Gastrocnemius medialis (tissue), 4 donors: ENCODE data around the gene ATP10A. TPM values are rescaled to one million over a fixed set of nuclear protein-coding genes. Genes with fewer than 3 reads are reported as not detected.

Experiments used
- ATAC-seq, 2 donors: fragments of 150-250 bp; one replicate each; pipeline ENCODE4 v1.9.1; 2016
- DNase-seq, 2 donors: peaks; one replicate each; pipeline ENCODE4 v3.0.0-alpha.2; 2019
- H3K27ac ChIP-seq, 4 donors: fragments of 200-600 bp; sonication (generic); 1 replicate in 1 of 4; 2 replicates in 3 of 4; pipeline ENCODE4 v1.5.1; 2016 to 2018; ENCODE audit warnings: mild to moderate bottlenecking in 2 of 4, moderate library complexity in 1 of 4
- H3K27me3 ChIP-seq, 3 donors: fragments of 200-600 bp; sonication (generic) in 2 of 3; 1 replicate in 1 of 3; 2 replicates in 2 of 3; pipeline versions ENCODE4 v1.5.1 to v1.6.0; 2016 to 2019; ENCODE audit warnings: mild to moderate bottlenecking in 1 of 3, moderate library complexity in 1 of 3
- H3K36me3 ChIP-seq, 2 donors: fragments of 200-600 bp; sonication (generic) in 1 of 2; one replicate each; pipeline ENCODE4 v1.5.1; 2017 to 2018
- H3K4me1 ChIP-seq, 2 donors: fragments of 200-600 bp; sonication (generic) in 1 of 2; one replicate each; pipeline ENCODE4 v1.5.1; 2016 to 2017; ENCODE audit warnings: mild to moderate bottlenecking in 2 of 2
- H3K4me3 ChIP-seq, 4 donors: fragments of 200-600 bp; sonication (generic) in 3 of 4; 1 replicate in 1 of 4; 2 replicates in 3 of 4; pipeline ENCODE4 v1.5.1; 2016 to 2019; ENCODE audit warnings: mild to moderate bottlenecking in 2 of 4
- H3K9me3 ChIP-seq, 3 donors: fragments of 200-600 bp; sonication (generic) in 2 of 3; 1 replicate in 1 of 3; 2 replicates in 2 of 3; pipeline ENCODE4 v1.5.1; 2016 to 2019
- POLR2A ChIP-seq, 2 donors: fragments of 450-650 bp; IDR thresholded peaks; one replicate each; pipeline ENCODE4 v1.6.1; 2017; ENCODE audit warnings: antibody characterized with exemption in 2 of 2, mild to moderate bottlenecking in 2 of 2, moderate library complexity in 2 of 2
- in situ Hi-C, 4 donors: fragments of 200-750 bp; cut with MboI; loops; one replicate each; pipeline versions ENCODE4 v1.15.0 to v1.8.0; 2017; ENCODE audit warnings: low sequenced_read_pairs in 4 of 4
- intact Hi-C: fragments of 100-400 bp; cut with DNase I; formaldehyde crosslinking; loops from one replicate; pipeline ENCODE4 v1.15.1; 2023; ENCODE audit warnings: low total_unique reads
- total RNA-seq, 4 donors: library from RNA; depleted of rRNA; stranded (reverse); fragments of >200 nt; gene quantifications; one replicate each; pipeline versions ENCODE4 v1.1.0 to v1.2.3, GENCODE V29; 2016
- TF ChIP-seq, protein P1 (sequence below), 5 experiments: fragments of 450-650 bp in 3 of 5; fragments of 200-600 bp in 2 of 5; sonication (generic) in 2 of 5; IDR thresholded peaks in 4 of 5; conservative IDR thresholded peaks in 1 of 5; 1 replicate in 4 of 5; 2 replicates in 1 of 5; pipeline ENCODE4 v1.5.1; 2016 to 2019; ENCODE audit warnings: antibody characterized with exemption in 5 of 5, mild to moderate bottlenecking in 3 of 5, moderate library complexity in 3 of 5

The ATP10A gene
- total RNA-seq, 4 donors from 2014 or later = 0.36 to 0.56 (median 0.47) TPM

DNA sequence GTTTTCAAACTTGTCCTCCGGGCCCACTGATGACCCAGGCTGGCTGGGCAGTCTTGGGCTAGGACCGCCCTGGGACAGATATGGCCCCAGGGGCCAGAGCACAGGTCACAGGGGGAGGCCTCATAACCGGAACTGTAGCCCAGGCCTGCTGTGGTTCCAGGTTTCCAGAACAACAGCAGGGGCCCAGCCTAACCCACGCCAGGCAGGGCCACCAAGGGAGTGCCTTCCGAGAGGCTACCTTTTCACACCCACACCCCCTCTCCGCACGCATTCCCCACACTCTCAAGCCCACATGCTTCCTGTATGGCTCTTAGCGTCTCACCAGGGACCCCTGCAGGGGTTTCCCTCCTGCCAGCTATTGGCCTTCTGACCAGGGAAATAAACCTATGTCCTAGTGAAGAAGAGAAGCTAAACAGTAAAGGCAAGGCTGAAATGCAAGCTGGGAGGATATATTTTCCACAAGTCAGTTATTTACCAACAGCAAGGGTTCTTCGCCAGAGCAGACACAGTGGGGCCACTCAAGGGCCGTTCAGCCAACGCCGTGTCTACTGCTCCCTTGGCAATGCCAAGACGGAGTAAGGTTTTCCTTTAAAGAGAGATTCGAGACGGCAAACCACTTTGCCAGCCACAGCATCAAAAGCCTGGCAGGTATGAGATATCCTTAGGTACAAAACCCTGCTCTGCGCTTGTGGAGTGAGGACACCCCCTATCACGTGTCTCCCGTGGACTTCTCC, 135.1 kb downstream of the ATP10A start:
- Histone ChIP-seq H3K27ac (no peak overlapping the region), H3K27me3 (no peaks in the 10 kb centered on the region), H3K4me3 (no peak overlapping the region), H3K36me3 (no peaks in the 10 kb centered on the region), H3K4me1 (no peaks in the 10 kb centered on the region), H3K9me3 (no peaks in the 10 kb centered on the region)
- intact Hi-C loops = no loop called here
- ATAC-seq (no peak), DNase-seq (no peak)
- TF ChIP-seq, protein P1, sequence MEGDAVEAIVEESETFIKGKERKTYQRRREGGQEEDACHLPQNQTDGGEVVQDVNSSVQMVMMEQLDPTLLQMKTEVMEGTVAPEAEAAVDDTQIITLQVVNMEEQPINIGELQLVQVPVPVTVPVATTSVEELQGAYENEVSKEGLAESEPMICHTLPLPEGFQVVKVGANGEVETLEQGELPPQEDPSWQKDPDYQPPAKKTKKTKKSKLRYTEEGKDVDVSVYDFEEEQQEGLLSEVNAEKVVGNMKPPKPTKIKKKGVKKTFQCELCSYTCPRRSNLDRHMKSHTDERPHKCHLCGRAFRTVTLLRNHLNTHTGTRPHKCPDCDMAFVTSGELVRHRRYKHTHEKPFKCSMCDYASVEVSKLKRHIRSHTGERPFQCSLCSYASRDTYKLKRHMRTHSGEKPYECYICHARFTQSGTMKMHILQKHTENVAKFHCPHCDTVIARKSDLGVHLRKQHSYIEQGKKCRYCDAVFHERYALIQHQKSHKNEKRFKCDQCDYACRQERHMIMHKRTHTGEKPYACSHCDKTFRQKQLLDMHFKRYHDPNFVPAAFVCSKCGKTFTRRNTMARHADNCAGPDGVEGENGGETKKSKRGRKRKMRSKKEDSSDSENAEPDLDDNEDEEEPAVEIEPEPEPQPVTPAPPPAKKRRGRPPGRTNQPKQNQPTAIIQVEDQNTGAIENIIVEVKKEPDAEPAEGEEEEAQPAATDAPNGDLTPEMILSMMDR (IDR thresholded peaks at IDR 0.05 in 4 of 5, conservative IDR thresholded peaks at IDR 0.05 in 1 of 5) = no peak
- no peak for TF ChIP-seq POLR2A (IDR thresholded peaks at IDR 0.05)
- in situ Hi-C loops = no loop called here

DNA sequence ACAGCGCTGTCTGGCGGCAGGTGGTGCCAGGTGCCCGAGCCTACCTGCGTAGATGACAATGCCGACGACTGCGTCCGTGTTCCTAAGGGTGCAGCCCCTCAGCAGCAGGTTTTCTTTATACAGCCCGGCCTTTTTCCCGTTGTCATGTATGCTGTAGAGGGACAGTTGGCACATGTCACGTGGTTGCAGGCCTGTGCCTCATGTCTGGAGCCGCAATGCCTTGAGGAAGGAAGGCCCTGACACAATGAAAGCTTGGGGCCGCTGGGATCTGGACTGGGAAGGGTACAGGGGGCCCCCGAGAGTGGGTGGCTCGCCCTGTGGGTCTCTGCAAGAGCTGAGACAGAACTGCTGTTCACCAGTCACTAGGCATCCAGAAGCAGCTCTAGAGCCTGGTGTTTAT, 136.0 kb downstream of the ATP10A start:
- intact Hi-C loops = no loop called here
- no peak overlapping the region for H3K4me3 ChIP-seq
- H3K9me3 ChIP-seq = no peaks in the 10 kb centered on the region
- H3K4me1 ChIP-seq = no peaks in the 10 kb centered on the region
- no peaks in the 10 kb centered on the region for H3K36me3 ChIP-seq
- no peak for DNase-seq
- TF ChIP-seq POLR2A (IDR thresholded peaks at IDR 0.05) = no peak
- TF ChIP-seq, protein P1 (IDR thresholded peaks at IDR 0.05 in 4 of 5, conservative IDR thresholded peaks at IDR 0.05 in 1 of 5) = no peak
- no peak overlapping the region for H3K27ac ChIP-seq
- no peak for ATAC-seq
- in situ Hi-C loops = no loop called here
- H3K27me3 ChIP-seq = no peaks in the 10 kb centered on the region

DNA sequence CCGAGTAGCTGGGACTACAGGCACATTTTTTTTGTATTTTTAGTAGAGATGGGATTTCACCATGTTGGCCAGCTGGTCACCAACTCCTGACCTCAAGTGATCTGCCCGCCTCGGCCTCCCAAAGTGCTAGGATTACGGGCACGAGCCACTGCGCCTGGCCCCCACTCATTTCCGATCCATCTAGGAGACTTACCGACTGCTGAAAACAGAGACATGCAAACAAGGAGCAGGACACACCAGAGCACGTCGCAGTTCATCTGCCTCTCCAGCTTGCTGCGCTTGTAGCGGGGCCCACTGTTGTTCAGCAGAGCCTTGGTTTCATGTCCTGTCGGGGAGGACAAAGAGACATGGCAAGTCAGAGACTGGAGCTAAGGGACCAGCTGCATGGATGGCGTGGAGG, 137.4 kb downstream of the ATP10A start:
- no peaks in the 10 kb centered on the region for H3K9me3 ChIP-seq
- H3K4me1 ChIP-seq = no peaks in the 10 kb centered on the region
- H3K27me3 ChIP-seq = no peaks in the 10 kb centered on the region
- H3K36me3 ChIP-seq = no peaks in the 10 kb centered on the region
- no peak for ATAC-seq
- H3K27ac ChIP-seq = no peak overlapping the region
- no peak for DNase-seq
- intact Hi-C loops (no loop called here), in situ Hi-C loops (no loop called here)
- H3K4me3 ChIP-seq = no peak overlapping the region
- TF ChIP-seq POLR2A (IDR thresholded peaks at IDR 0.05) = no peak
- TF ChIP-seq, protein P1 (IDR thresholded peaks at IDR 0.05 in 4 of 5, conservative IDR thresholded peaks at IDR 0.05 in 1 of 5) = no peak

DNA sequence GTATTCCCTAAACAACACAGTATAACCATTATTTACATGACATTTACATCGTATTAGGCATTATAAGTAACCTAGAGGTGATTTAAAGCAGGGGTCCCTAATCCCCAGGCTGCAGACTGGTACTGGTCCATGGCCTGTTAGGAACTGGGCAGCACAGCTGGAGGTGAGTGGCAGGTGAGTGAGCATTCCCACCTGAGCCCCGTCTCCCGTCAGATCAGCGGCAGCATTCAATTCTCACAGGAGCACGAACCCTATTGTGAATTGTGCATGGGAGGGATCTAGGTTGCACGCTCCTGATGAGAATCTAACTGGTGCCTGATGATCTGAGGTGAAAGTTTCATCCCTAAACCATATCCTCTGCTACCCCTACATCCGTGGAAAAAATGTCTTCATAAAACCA, 138.2 kb downstream of the ATP10A start:
- TF ChIP-seq POLR2A (IDR thresholded peaks at IDR 0.05) = no peak
- Histone ChIP-seq H3K4me1 (no peaks in the 10 kb centered on the region), H3K27me3 (no peaks in the 10 kb centered on the region), H3K36me3 (no peaks in the 10 kb centered on the region), H3K4me3 (no peak overlapping the region), H3K9me3 (no peaks in the 10 kb centered on the region), H3K27ac (no peak overlapping the region)
- in situ Hi-C loops = loop anchor here in 1 of 4 donors (25.0 kb wide), 1 partner anchor 213 kb away; no protein-coding TSS in a partner anchor
- intact Hi-C loops = no loop called here
- ATAC-seq (no peak), DNase-seq (no peak)

DNA sequence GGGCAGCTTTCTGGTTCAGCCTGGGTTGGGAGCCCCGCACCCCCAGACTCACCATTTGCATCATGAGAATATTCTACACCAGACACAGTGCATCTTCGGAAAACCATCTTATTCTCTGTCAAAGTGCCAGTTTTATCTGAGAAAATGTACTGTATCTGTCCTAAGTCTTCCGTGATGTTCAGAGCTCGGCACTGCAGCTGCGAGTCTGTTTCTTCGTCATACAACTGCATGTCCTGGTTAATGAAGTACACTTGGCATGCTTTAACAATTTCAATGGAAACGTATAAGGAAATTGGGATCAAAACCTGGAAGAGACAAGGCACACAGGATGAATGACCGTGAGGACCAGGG, 141.5 kb downstream of the ATP10A start:
- ATAC-seq = no peak
- H3K27me3 ChIP-seq = no peaks in the 10 kb centered on the region
- intact Hi-C loops = no loop called here
- in situ Hi-C loops = loop anchor here in 1 of 4 donors (25.0 kb wide), 1 partner anchor 209 kb away; no protein-coding TSS in a partner anchor
- no peak for DNase-seq
- no peak for TF ChIP-seq POLR2A (IDR thresholded peaks at IDR 0.05)
- TF ChIP-seq, protein P1 (IDR thresholded peaks at IDR 0.05 in 4 of 5, conservative IDR thresholded peaks at IDR 0.05 in 1 of 5) = no peak
- H3K4me3 ChIP-seq = no peak overlapping the region
- H3K4me1 ChIP-seq = no peaks in the 10 kb centered on the region
- H3K9me3 ChIP-seq = no peaks in the 10 kb centered on the region
- no peak overlapping the region for H3K27ac ChIP-seq
- no peaks in the 10 kb centered on the region for H3K36me3 ChIP-seq
